ENCODE results near the gene MARF1.

Gene MARF1

GRCh38 chr16:15644267-15644961, 1.5 kb upstream of the MARF1 start:
- FAIRE-seq (no peak), DNase-seq (ENCODE audit: insufficient read length, low spot score) (no peak)

DNA sequence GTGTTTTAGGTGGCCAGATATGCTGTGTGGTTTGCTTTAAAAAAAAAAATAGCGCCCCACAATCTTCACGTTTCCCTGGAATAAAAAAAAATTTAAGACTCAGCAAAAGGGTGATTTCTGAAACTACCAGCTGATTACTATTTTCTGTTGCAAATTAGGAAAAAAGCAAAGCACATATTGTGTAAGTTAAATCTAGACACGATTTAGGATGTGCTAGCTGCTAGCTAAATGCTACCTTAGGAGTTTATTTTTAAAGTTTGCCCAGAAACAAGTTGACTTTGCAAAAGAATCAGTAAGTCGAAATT, 944 bp upstream of the MARF1 start:
- DNase-seq (ENCODE audit: insufficient read length, low spot score), result no peak
- FAIRE-seq, result no peak
- TF ChIP-seq POLR2AphosphoS5 (IDR thresholded peaks at IDR 0.05; ENCODE audit: low read depth, low read length), result no peak

More at GRCh38 chr16:15644267-15644961, 1.5 kb upstream of the MARF1 start:
- TF ChIP-seq POU2F2 (IDR thresholded peaks at IDR 0.05; ENCODE audit: low read depth, low read length), result no peak
- no peak for TF ChIP-seq PAX5 (IDR thresholded peaks at IDR 0.05; ENCODE audit: insufficient read depth, low read length, severe bottlenecking)
- no peak for TF ChIP-seq SPI1 (IDR thresholded peaks at IDR 0.05; ENCODE audit: low read depth, low read length)
- no peak for TF ChIP-seq POLR2AphosphoS5 (IDR thresholded peaks at IDR 0.05; ENCODE audit: low read depth, low read length)
- no peak for TF ChIP-seq POLR2A (IDR thresholded peaks at IDR 0.05; ENCODE audit: low read depth, low read length)
- no peak for TF ChIP-seq TAF1 (IDR thresholded peaks at IDR 0.05; ENCODE audit: low read depth, low read length)

- no peak for FAIRE-seq
- no peak for TF ChIP-seq SPI1 (IDR thresholded peaks at IDR 0.05; ENCODE audit: low read depth, low read length)
- peak; percentile 69; the same call in 1 of the 2 replicates for TF ChIP-seq TAF1 (IDR thresholded peaks at IDR 0.05; ENCODE audit: low read depth, low read length)
- TF ChIP-seq PAX5 (IDR thresholded peaks at IDR 0.05; ENCODE audit: insufficient read depth, low read length, severe bottlenecking), result no peak
- peak; percentile 82; the same call in 1 of the 2 replicates for TF ChIP-seq POLR2A (IDR thresholded peaks at IDR 0.05; ENCODE audit: low read depth, low read length)
- TF ChIP-seq POU2F2 (IDR thresholded peaks at IDR 0.05; ENCODE audit: low read depth, low read length), result peak; percentile 73
- TF ChIP-seq POLR2AphosphoS5 (IDR thresholded peaks at IDR 0.05; ENCODE audit: low read depth, low read length), result peak; percentile 88
Observed at GRCh38 chr16:15642557-15643047, 352 bp downstream of the MARF1 start.

GRCh38 chr16:15641753-15642556, 999 bp downstream of the MARF1 start:
- FAIRE-seq (peak; percentile 75), DNase-seq (ENCODE audit: insufficient read length, low spot score) (no peak)
- TF ChIP-seq TAF1 (IDR thresholded peaks at IDR 0.05; ENCODE audit: low read depth, low read length), result no peak
- TF ChIP-seq POLR2AphosphoS5 (IDR thresholded peaks at IDR 0.05; ENCODE audit: low read depth, low read length), result no peak
- TF ChIP-seq POLR2A (IDR thresholded peaks at IDR 0.05; ENCODE audit: low read depth, low read length), result no peak; the same call in 1 of the 2 replicates
- TF ChIP-seq POU2F2 (IDR thresholded peaks at IDR 0.05; ENCODE audit: low read depth, low read length), result no peak
- TF ChIP-seq SPI1 (IDR thresholded peaks at IDR 0.05; ENCODE audit: low read depth, low read length), result no peak
- no peak for TF ChIP-seq PAX5 (IDR thresholded peaks at IDR 0.05; ENCODE audit: insufficient read depth, low read length, severe bottlenecking)

More at GRCh38 chr16:15642557-15643047, 352 bp downstream of the MARF1 start:
- peak; percentile 37 for DNase-seq (ENCODE audit: insufficient read length, low spot score)

DNA sequence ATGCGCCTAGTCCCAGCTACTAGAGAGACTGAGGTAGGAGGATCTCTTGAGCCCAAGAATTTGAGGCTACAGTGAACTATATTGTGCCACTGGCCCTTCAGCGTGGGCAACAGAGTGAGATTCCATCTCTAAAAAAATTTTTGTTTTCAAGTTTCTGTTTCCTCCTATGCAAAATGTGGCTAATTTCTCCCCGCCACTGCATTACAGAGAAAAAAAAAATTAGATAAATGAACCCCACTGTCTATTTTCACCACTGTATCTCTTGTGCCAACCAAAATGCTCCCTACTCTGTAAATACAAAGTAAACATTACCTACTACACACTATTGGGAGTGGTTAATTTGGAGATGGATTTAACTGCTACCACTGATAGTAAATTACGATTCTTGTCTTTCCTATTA, 2.0 kb downstream of the MARF1 start:
- TF ChIP-seq POLR2A (IDR thresholded peaks at IDR 0.05; ENCODE audit: low read depth, low read length) (no peak), POU2F2 (IDR thresholded peaks at IDR 0.05; ENCODE audit: low read depth, low read length) (no peak), SPI1 (IDR thresholded peaks at IDR 0.05; ENCODE audit: low read depth, low read length) (no peak), TAF1 (IDR thresholded peaks at IDR 0.05; ENCODE audit: low read depth, low read length) (no peak), POLR2AphosphoS5 (IDR thresholded peaks at IDR 0.05; ENCODE audit: low read depth, low read length) (no peak), PAX5 (IDR thresholded peaks at IDR 0.05; ENCODE audit: insufficient read depth, low read length, severe bottlenecking) (no peak)
- FAIRE-seq, result peak; percentile 16
- no peak for DNase-seq (ENCODE audit: insufficient read length, low spot score)

- FAIRE-seq (peak; percentile 75), DNase-seq (ENCODE audit: insufficient read length, low spot score) (no peak)
- TF ChIP-seq PAX5 (IDR thresholded peaks at IDR 0.05; ENCODE audit: insufficient read depth, low read length, severe bottlenecking) (peak; percentile 50), POU2F2 (IDR thresholded peaks at IDR 0.05; ENCODE audit: low read depth, low read length) (no peak), SPI1 (IDR thresholded peaks at IDR 0.05; ENCODE audit: low read depth, low read length) (peak; percentile 93), POLR2A (IDR thresholded peaks at IDR 0.05; ENCODE audit: low read depth, low read length) (no peak)
Observed at GRCh38 chr16:15639061-15639568, 3.8 kb downstream of the MARF1 start.

DNA sequence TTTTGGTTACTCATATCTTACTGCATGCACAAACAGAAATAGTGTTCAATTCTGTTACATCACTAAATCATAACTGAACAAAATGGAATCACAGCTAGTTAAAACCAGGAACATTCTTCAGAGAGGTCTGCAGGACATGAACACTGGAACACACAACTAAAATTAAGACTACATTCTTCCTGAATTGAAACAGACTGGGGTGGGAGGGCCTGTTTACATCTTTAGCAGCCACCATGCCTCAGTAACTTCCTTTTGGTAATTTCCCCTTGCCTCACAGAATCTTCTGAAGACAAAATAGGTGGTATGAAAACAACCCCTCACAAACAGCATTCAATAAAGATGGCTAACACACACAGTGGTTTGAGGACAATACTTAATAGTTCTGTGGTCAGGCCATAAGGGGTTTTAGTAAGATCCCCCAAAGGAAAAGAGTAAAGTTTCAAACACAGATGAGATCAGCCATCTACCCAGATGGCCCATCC, 6.5 kb downstream of the MARF1 start:
- DNase-seq (ENCODE audit: insufficient read length, low spot score), result no peak
- peak; percentile 85 for FAIRE-seq
- TF ChIP-seq PAX5 (IDR thresholded peaks at IDR 0.05; ENCODE audit: insufficient read depth, low read length, severe bottlenecking) (no peak), SPI1 (IDR thresholded peaks at IDR 0.05; ENCODE audit: low read depth, low read length) (no peak), POLR2A (IDR thresholded peaks at IDR 0.05; ENCODE audit: low read depth, low read length) (0 out of 2 replicates have a peak, but pooled peaks have one; percentile 26), POLR2AphosphoS5 (IDR thresholded peaks at IDR 0.05; ENCODE audit: low read depth, low read length) (no peak), POU2F2 (IDR thresholded peaks at IDR 0.05; ENCODE audit: low read depth, low read length) (no peak), TAF1 (IDR thresholded peaks at IDR 0.05; ENCODE audit: low read depth, low read length) (no peak)

DNA sequence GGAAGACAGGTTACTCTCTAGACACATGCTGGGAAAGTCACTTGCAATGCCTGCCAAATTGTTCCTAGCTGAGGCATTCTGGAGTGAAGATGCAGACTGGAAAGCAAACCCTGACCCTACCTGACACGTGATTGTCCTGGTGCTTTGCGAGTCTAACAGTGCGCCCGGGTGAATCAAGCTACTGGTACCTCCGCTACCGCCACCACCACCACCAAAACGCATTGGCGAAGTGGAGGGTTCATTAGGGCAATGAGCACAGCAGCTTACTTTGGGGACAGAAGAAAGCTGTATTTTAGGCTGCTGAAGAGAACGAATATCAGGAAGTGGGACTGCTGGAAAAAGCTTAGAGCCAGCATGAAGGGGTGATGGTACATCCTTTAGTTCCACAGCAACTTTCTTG, 7.0 kb downstream of the MARF1 start:
- FAIRE-seq, result no peak
- DNase-seq (ENCODE audit: insufficient read length, low spot score), result no peak
- TF ChIP-seq POLR2A (IDR thresholded peaks at IDR 0.05; ENCODE audit: low read depth, low read length) (no peak), SPI1 (IDR thresholded peaks at IDR 0.05; ENCODE audit: low read depth, low read length) (peak; percentile 38)

DNA sequence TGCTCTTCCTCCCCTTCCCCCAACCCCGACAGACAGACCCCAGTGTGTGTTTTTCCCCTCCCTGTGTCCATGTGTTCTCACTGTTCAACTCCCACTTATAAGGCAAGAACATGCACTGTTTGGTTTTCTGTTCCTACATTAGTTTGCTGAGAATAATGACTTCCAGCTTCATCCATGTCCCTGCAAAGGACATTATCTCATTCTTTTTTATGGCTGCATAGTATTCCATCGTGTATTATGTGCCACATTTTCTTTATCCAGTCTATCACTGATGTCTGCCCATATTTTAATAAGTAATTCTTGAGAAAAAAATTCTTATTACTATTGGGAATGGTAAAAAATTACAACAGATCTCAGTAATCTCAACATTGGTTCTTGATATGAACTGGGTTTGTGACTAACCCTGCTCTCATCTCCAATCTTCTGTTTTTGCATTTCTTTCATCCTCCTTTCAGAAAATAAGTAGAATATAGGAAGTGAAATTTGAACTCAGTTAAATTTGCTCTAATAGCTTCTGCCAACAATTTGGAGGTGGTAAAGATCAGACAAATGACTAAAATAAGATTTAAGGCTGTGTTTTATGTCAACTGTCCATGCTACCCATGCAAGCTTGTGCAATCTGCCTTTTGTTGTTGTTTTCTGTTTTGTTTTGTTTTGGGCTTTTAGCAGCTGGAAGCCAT, 11.1 kb downstream of the MARF1 start:
- DNase-seq (ENCODE audit: insufficient read length, low spot score) (no peak), FAIRE-seq (peak; percentile 51)
- 0 out of 2 replicates have a peak, but pooled peaks have one; percentile 53 for TF ChIP-seq SPI1 (IDR thresholded peaks at IDR 0.05; ENCODE audit: low read depth, low read length)
- no peak for TF ChIP-seq POLR2AphosphoS5 (IDR thresholded peaks at IDR 0.05; ENCODE audit: low read depth, low read length)

Measured in GM12891 (cell line).